Activated CD8-positive, alpha-beta memory T cell treated with anti-CD3 and anti-CD28 coated beads for 4 hours (primary cell): ENCODE data around the gene MED9.

Experiments used
- DNase-seq, 2 donors: peaks; one replicate each; pipeline ENCODE4 v3.0.0-alpha.2; 2020; ENCODE audit warnings: low read depth in 2 of 2

The MED9 gene

GRCh38 chr17:17504341-17505140 is 27.7 kb downstream of the MED9 start:
- no peak for DNase-seq

- DNase-seq: no peak
These were observed 28.4 kb downstream of the MED9 start for GRCh38 chr17:17505151-17505550.

GRCh38 chr17:17505610-17506171 is 28.9 kb downstream of the MED9 start:
- DNase-seq: no peak

- no peak for DNase-seq
These were observed 29.5 kb downstream of the MED9 start for GRCh38 chr17:17506181-17506741.

- DNase-seq: no peak
These were observed 30.2 kb downstream of the MED9 start for GRCh38 chr17:17506893-17507464.

GRCh38 chr17:17507465-17508011 is 30.7 kb downstream of the MED9 start:
- no peak for DNase-seq

- no peak for DNase-seq
These were observed 31.3 kb downstream of the MED9 start for GRCh38 chr17:17508019-17508535.

- no peak for DNase-seq
These were observed 32.1 kb downstream of the MED9 start for GRCh38 chr17:17508646-17509591.

GRCh38 chr17:17509601-17510425 is 33.0 kb downstream of the MED9 start:
- DNase-seq: no peak

- no peak for DNase-seq
These were observed 33.9 kb downstream of the MED9 start for GRCh38 chr17:17510456-17511292.

GRCh38 chr17:17511293-17511741 is 34.5 kb downstream of the MED9 start:
- DNase-seq: no peak

GRCh38 chr17:17511881-17512858 is 35.4 kb downstream of the MED9 start:
- no peak for DNase-seq

GRCh38 chr17:17512866-17513265 is 36.1 kb downstream of the MED9 start:
- DNase-seq: no peak

GRCh38 chr17:17513626-17514025 is 36.8 kb downstream of the MED9 start:
- DNase-seq: no peak

GRCh38 chr17:17514361-17514992 is 37.7 kb downstream of the MED9 start:
- DNase-seq: no peak

GRCh38 chr17:17514993-17515933 is 38.5 kb downstream of the MED9 start:
- DNase-seq: no peak
